HL-60 (cell line): ENCODE data around the gene GRK2.

Experiments
- DNase-seq, 2 experiments: peaks; one replicate each; pipeline ENCODE4 v3.0.0-alpha.2; 2010 to 2020; ENCODE audit warnings: low read depth in 1 of 2, low spot score in 1 of 2
- H3K27ac ChIP-seq: fragments of 250-450 bp; sonication (Bioruptor Pico); replicated peaks from 2 replicates; pipeline ENCODE4 v1.5.1; 2020; ENCODE audit warnings: mild to moderate bottlenecking, moderate library complexity
- H3K27me3 ChIP-seq: fragments of 250-450 bp; sonication (Bioruptor Pico); 2 replicates; pipeline ENCODE4 v1.5.1; 2021; ENCODE audit warnings: mild to moderate bottlenecking, moderate library complexity; ENCODE audit not compliant: insufficient read depth, poor library complexity, severe bottlenecking
- H3K4me3 ChIP-seq: replicated peaks from 2 replicates; pipeline ENCODE4 v1.5.1; 2011; ENCODE audit warnings: mild to moderate bottlenecking, control low read depth, low read length; ENCODE audit not compliant: insufficient read depth
- CTCF ChIP-seq: IDR thresholded peaks from one replicate; pipeline ENCODE4 v1.5.1; 2011; ENCODE audit warnings: low read length, control low read depth, inconsistent platforms; ENCODE audit not compliant: insufficient read depth
- GABPA ChIP-seq: IDR thresholded peaks from 2 replicates; pipeline ENCODE4 v1.6.1; 2012; ENCODE audit warnings: low read depth
- POLR2AphosphoS5 ChIP-seq: IDR thresholded peaks from 2 replicates; pipeline ENCODE4 v1.6.1; 2012; ENCODE audit warnings: low read depth
- REST ChIP-seq: IDR thresholded peaks from 2 replicates; pipeline ENCODE4 v1.6.1; 2012; ENCODE audit warnings: low read depth; ENCODE audit not compliant: insufficient replicate concordance
- SPI1 ChIP-seq: IDR thresholded peaks from 2 replicates; pipeline ENCODE4 v1.6.1; 2012; ENCODE audit warnings: low read depth, mild to moderate bottlenecking, borderline replicate concordance

GRK2 gene

GRCh38 chr11:67288452-67289225, 22.4 kb downstream of the GRK2 start:
- peak overlapping the region; percentile 100 for H3K27ac ChIP-seq
- TF ChIP-seq POLR2AphosphoS5 (peak; percentile 99), CTCF (no peak), SPI1 (peak; percentile 68; the same call in 1 of the 2 replicates), GABPA (peak; percentile 84), REST (peak; percentile 71)
- H3K27me3 ChIP-seq, result no peaks in the 10 kb centered on the region
- peak; percentile 93 to 99 for DNase-seq
- peak overlapping the region; percentile 45 for H3K4me3 ChIP-seq

GRCh38 chr11:67289226-67289650, 23.0 kb downstream of the GRK2 start, which contains the start of gene ANKRD13D:
TSS of gene ANKRD13D (plus strand) at chr11:67289303. CDS start at chr11:67289461, 158 bp downstream.
- DNase-seq, result peak; percentile 36 to 67
- Histone ChIP-seq H3K4me3 (peak within 1 kb of the TSS; percentile 66), H3K27me3 (no peaks in the 10 kb centered on the region), H3K27ac (peak within 1 kb of the TSS; percentile 100)
- TF ChIP-seq REST, result no peak
- no peak for TF ChIP-seq SPI1
- no peak for TF ChIP-seq GABPA
- TF ChIP-seq POLR2AphosphoS5, result no peak

- DNase-seq, result peak in 1 of 2 experiments; percentile 38
- H3K27ac ChIP-seq, result peak overlapping the region; percentile 82
- no peak for TF ChIP-seq REST
- no peak; the same call in 1 of the 2 replicates for TF ChIP-seq POLR2AphosphoS5
- TF ChIP-seq GABPA, result no peak
- TF ChIP-seq SPI1, result no peak
- TF ChIP-seq CTCF, result no peak
- peak overlapping the region; percentile 66 for H3K4me3 ChIP-seq
- no peaks in the 10 kb centered on the region for H3K27me3 ChIP-seq
These were observed 23.6 kb downstream of the GRK2 start for GRCh38 chr11:67289651-67290479.
